HUDEP-2 (cell line): ENCODE results near the gene IVD.

Experiments used
- DNase-seq, 76 experiments: peaks; one replicate each; lab custom pipeline; 2025; ENCODE audit not compliant: unreplicated experiment in 76 of 76; lab: John Stamatoyannopoulos, UW

Gene IVD

GRCh38 chr15:40372981-40373380 is 32.6 kb upstream of the IVD start:
- DNase-seq: no peak

- no peak for DNase-seq
Measured at GRCh38 chr15:40377606-40378005, 28.0 kb upstream of the IVD start.

- peak in 1 of 76 experiments; percentile 12 for DNase-seq
Measured at GRCh38 chr15:40379374-40379773, 26.2 kb upstream of the IVD start.

- peak in 13 of 76 experiments; percentile 5 to 43 (median 15) for DNase-seq
Measured at GRCh38 chr15:40379853-40380252, 25.7 kb upstream of the IVD start.

- DNase-seq: no peak
Measured at GRCh38 chr15:40380636-40381035, 25.0 kb upstream of the IVD start.

- DNase-seq: no peak
Measured at GRCh38 chr15:40381818-40382529, 23.6 kb upstream of the IVD start.

- DNase-seq: peak in 74 of 76 experiments; percentile 9 to 95 (median 85)
Measured at GRCh38 chr15:40382580-40383456, 22.8 kb upstream of the IVD start, which contains the start of gene KNSTRN. Gene KNSTRN, plus strand, starts transcription at chr15:40382721. Its CDS starts 115 bp downstream, at chr15:40382836.

- no peak for DNase-seq
Measured at GRCh38 chr15:40386480-40386879, 19.1 kb upstream of the IVD start.

- DNase-seq: no peak
Measured at GRCh38 chr15:40388941-40389823, 16.4 kb upstream of the IVD start.

GRCh38 chr15:40389824-40390595 is 15.6 kb upstream of the IVD start:
- no peak for DNase-seq

- no peak for DNase-seq
Measured at GRCh38 chr15:40392986-40393948, 12.3 kb upstream of the IVD start.

- DNase-seq: no peak
Measured at GRCh38 chr15:40397688-40398412, 7.7 kb upstream of the IVD start.

- peak in 5 of 76 experiments; percentile 3 to 22 (median 13) for DNase-seq
Measured at GRCh38 chr15:40398413-40398873, 7.2 kb upstream of the IVD start.

- no peak for DNase-seq
Measured at GRCh38 chr15:40399370-40399769, 6.2 kb upstream of the IVD start.

- no peak for DNase-seq
Measured at GRCh38 chr15:40407330-40407990, 1.9 kb downstream of the IVD start.

GRCh38 chr15:40409366-40409765 is 3.8 kb downstream of the IVD start:
- DNase-seq: no peak

- DNase-seq: no peak
Measured at GRCh38 chr15:40410476-40410875, 4.9 kb downstream of the IVD start.
